ENCODE data around the gene OSM. TPM values are rescaled to one million over a fixed set of nuclear protein-coding genes. Genes with fewer than 3 reads are reported as not detected.

Gene OSM
- total and polyA plus RNA-seq, 4 donors: 0.09 to 0.84 (median 0.25) TPM; not detected in 1

DNA sequence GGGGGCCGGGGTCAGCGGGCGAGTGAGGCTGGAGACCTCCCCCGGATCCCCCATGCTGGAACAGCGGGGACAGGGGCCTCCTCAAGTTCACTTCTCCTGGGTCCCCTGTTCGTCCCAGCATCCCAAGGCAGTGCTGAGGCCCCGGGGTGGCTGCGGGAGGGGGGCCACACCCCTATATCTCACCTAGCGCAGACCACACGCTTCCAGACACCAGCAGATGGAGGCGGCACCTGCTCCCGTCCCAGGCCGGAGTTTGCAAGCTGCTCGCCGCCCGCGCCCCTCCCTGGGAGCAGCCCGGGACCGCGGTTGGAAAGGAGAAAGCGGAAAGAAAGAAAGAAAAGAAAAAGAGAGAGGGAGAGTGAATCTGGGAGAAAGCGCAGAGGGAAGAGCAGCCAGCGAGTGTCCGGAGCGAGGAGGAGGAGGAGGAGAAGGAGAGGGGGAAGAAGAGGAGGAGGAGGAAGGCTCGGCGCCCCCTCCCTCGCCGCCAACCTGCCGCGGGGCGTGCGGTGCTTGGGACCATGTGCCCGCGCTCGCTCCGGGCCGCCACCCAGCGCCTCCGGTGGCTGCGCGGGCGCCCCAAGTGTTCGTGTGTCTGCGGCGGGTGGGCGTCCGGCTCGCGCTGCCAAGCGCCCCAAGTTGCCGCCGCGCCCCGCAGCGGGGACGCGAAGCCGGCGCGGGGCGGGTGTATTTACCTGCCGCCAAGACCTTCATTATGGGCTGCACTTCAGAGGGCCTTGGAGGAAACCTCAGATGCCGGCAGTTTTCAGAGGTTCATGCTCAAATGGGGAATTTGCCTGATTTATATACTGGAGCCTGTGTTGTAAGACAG lies 20.5 kb downstream of the OSM start, which contains the start of gene LIF:
Gene LIF, minus strand, starts transcription at position 775 of the 829 bp plus-strand sequence. Its CDS starts 64 bp downstream, at position 711.
- DNase-seq (ENCODE audit: low spot score): no peak
- H3K36me3 ChIP-seq (ENCODE audit: control insufficient read depth in 4 of 4, insufficient read depth in 3 of 4, low read depth in 1 of 4, low read length in 3 of 4): no peaks in the 10 kb centered on the region
- 2% methylated on average over 64 of the region's 64 CpGs for WGBS
- H3K27me3 ChIP-seq (ENCODE audit: control insufficient read depth in 4 of 4, insufficient read depth in 4 of 4, low read length in 3 of 4): peaks cover 0 to 7% (median 2%) of the 10 kb centered on the region in 4 donors
- peaks cover 3 to 19% (median 13%) of the 10 kb centered on the region in 4 donors for H3K4me1 ChIP-seq (ENCODE audit: control insufficient read depth in 4 of 4, insufficient read depth in 4 of 4, low read length in 3 of 4)
- TF ChIP-seq, protein P1, sequence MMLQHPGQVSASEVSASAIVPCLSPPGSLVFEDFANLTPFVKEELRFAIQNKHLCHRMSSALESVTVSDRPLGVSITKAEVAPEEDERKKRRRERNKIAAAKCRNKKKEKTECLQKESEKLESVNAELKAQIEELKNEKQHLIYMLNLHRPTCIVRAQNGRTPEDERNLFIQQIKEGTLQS (IDR thresholded peaks at IDR 0.05): no peak
- no peak within 1 kb of the TSS for H3K27ac ChIP-seq (ENCODE audit: low read depth in 1 of 2, low read length in 2 of 2)
- H3K9ac ChIP-seq (ENCODE audit: low read depth in 1 of 2, low read length in 2 of 2): no peak within 1 kb of the TSS
- H3K9me3 ChIP-seq (ENCODE audit: control insufficient read depth in 4 of 4, low read length in 3 of 4): no peaks in the 10 kb centered on the region
- peak within 1 kb of the TSS; percentile 12 to 47 (median 45) for H3K4me3 ChIP-seq (ENCODE audit: low read depth in 1 of 3, low read length in 3 of 3)

DNA sequence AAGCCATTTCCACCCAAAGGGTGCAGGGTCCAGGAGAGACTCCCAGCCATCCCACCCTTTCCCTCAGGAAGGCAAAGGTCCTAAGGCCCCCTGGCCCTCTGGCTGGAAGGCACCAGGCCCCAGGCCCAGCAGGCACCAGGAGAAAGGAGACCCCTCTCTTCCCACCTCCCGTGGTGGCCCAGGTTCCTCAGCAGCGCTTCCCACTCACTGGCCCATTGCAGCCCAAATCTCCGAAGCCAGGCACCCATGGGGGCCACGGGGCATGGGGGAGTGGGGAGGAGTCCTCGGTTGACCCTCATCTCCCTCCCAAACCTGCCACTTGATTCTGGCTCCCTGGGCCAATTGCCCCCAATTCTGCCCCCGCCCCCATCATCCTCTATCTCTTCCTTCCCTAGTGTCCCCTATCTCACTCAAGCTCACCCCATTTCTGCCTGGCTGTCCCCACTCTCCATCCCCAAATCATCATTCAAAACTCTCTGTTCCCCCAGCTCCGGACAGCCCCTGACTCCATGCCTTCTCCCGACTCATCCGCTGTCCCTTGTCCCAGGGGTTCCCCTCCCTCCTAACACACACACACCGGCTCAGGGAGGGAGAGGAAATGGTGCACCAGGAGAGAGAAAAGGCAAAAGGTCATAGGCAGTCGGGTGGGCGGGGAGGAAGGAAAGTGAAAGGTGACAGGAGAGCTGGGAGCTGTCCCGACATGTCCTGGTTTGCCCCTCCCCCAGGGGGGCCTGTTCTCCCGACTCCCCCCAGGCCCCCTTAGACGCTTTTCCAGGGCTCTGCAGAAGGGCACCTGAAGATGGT lies 21.3 kb downstream of the OSM start:
- no peak overlapping the region for H3K9ac ChIP-seq (ENCODE audit: low read depth in 1 of 2, low read length in 2 of 2)
- no peaks in the 10 kb centered on the region for H3K9me3 ChIP-seq (ENCODE audit: control insufficient read depth in 4 of 4, low read length in 3 of 4)
- peaks cover 3 to 19% (median 13%) of the 10 kb centered on the region in 4 donors for H3K4me1 ChIP-seq (ENCODE audit: control insufficient read depth in 4 of 4, insufficient read depth in 4 of 4, low read length in 3 of 4)
- DNase-seq (ENCODE audit: low spot score): no peak
- peaks cover 0 to 7% (median 2%) of the 10 kb centered on the region in 4 donors for H3K27me3 ChIP-seq (ENCODE audit: control insufficient read depth in 4 of 4, insufficient read depth in 4 of 4, low read length in 3 of 4)
- H3K4me3 ChIP-seq (ENCODE audit: low read depth in 1 of 3, low read length in 3 of 3): peak overlapping the region in 2 of 3 donors; percentile 12 to 47
- no peak overlapping the region for H3K27ac ChIP-seq (ENCODE audit: low read depth in 1 of 2, low read length in 2 of 2)
- WGBS: 45% methylated on average over 15 of the region's 15 CpGs
- no peak for TF ChIP-seq JUND (IDR thresholded peaks at IDR 0.05)
- TF ChIP-seq, protein P2, sequence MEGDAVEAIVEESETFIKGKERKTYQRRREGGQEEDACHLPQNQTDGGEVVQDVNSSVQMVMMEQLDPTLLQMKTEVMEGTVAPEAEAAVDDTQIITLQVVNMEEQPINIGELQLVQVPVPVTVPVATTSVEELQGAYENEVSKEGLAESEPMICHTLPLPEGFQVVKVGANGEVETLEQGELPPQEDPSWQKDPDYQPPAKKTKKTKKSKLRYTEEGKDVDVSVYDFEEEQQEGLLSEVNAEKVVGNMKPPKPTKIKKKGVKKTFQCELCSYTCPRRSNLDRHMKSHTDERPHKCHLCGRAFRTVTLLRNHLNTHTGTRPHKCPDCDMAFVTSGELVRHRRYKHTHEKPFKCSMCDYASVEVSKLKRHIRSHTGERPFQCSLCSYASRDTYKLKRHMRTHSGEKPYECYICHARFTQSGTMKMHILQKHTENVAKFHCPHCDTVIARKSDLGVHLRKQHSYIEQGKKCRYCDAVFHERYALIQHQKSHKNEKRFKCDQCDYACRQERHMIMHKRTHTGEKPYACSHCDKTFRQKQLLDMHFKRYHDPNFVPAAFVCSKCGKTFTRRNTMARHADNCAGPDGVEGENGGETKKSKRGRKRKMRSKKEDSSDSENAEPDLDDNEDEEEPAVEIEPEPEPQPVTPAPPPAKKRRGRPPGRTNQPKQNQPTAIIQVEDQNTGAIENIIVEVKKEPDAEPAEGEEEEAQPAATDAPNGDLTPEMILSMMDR (IDR thresholded peaks at IDR 0.05; ENCODE audit: low read depth, low read length, missing input control): no peak
- TF ChIP-seq FOXA2 (IDR thresholded peaks at IDR 0.05): no peak
- no peak for TF ChIP-seq SP1 (IDR thresholded peaks at IDR 0.05)
- no peak for TF ChIP-seq HNF4A (conservative IDR thresholded peaks at IDR 0.05)
- no peak for TF ChIP-seq TAF1 (conservative IDR thresholded peaks at IDR 0.05)
- TF ChIP-seq YY1 (IDR thresholded peaks at IDR 0.05): no peak
- no peak for TF ChIP-seq HNF4G (IDR thresholded peaks at IDR 0.05)
- TF ChIP-seq, protein P3, sequence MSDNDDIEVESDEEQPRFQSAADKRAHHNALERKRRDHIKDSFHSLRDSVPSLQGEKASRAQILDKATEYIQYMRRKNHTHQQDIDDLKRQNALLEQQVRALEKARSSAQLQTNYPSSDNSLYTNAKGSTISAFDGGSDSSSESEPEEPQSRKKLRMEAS (IDR thresholded peaks at IDR 0.05): no peak
- TF ChIP-seq, protein P4, sequence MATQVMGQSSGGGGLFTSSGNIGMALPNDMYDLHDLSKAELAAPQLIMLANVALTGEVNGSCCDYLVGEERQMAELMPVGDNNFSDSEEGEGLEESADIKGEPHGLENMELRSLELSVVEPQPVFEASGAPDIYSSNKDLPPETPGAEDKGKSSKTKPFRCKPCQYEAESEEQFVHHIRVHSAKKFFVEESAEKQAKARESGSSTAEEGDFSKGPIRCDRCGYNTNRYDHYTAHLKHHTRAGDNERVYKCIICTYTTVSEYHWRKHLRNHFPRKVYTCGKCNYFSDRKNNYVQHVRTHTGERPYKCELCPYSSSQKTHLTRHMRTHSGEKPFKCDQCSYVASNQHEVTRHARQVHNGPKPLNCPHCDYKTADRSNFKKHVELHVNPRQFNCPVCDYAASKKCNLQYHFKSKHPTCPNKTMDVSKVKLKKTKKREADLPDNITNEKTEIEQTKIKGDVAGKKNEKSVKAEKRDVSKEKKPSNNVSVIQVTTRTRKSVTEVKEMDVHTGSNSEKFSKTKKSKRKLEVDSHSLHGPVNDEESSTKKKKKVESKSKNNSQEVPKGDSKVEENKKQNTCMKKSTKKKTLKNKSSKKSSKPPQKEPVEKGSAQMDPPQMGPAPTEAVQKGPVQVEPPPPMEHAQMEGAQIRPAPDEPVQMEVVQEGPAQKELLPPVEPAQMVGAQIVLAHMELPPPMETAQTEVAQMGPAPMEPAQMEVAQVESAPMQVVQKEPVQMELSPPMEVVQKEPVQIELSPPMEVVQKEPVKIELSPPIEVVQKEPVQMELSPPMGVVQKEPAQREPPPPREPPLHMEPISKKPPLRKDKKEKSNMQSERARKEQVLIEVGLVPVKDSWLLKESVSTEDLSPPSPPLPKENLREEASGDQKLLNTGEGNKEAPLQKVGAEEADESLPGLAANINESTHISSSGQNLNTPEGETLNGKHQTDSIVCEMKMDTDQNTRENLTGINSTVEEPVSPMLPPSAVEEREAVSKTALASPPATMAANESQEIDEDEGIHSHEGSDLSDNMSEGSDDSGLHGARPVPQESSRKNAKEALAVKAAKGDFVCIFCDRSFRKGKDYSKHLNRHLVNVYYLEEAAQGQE (IDR thresholded peaks at IDR 0.05): no peak
- no peak for TF ChIP-seq NR2F2 (IDR thresholded peaks at IDR 0.05)
- no peak for TF ChIP-seq RXRA (IDR thresholded peaks at IDR 0.05)
- TF ChIP-seq RAD21 (IDR thresholded peaks at IDR 0.05): no peak
- TF ChIP-seq GABPA (IDR thresholded peaks at IDR 0.05 in 1 of 2, conservative IDR thresholded peaks at IDR 0.05 in 1 of 2): no peak
- TF ChIP-seq, protein P5, sequence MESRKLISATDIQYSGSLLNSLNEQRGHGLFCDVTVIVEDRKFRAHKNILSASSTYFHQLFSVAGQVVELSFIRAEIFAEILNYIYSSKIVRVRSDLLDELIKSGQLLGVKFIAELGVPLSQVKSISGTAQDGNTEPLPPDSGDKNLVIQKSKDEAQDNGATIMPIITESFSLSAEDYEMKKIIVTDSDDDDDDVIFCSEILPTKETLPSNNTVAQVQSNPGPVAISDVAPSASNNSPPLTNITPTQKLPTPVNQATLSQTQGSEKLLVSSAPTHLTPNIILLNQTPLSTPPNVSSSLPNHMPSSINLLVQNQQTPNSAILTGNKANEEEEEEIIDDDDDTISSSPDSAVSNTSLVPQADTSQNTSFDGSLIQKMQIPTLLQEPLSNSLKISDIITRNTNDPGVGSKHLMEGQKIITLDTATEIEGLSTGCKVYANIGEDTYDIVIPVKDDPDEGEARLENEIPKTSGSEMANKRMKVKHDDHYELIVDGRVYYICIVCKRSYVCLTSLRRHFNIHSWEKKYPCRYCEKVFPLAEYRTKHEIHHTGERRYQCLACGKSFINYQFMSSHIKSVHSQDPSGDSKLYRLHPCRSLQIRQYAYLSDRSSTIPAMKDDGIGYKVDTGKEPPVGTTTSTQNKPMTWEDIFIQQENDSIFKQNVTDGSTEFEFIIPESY (IDR thresholded peaks at IDR 0.05): no peak
- no peaks in the 10 kb centered on the region for H3K36me3 ChIP-seq (ENCODE audit: control insufficient read depth in 4 of 4, insufficient read depth in 3 of 4, low read depth in 1 of 4, low read length in 3 of 4)

All from liver (tissue), 9 donors.